Colonic mucosa (tissue), 4 donors: ENCODE data around the gene IDH3G. TPM values are rescaled to one million over a fixed set of nuclear protein-coding genes. Genes with fewer than 3 reads are reported as not detected.
A peak's percentile ranks its signal among the peaks of the same experiment; 100 is the strongest.

ENCODE experiments used
- DNase-seq: peaks from one replicate; pipeline ENCODE4 v3.0.0-alpha.2; 2020
- H3K27ac ChIP-seq: fragments of 200-600 bp; one replicate; pipeline ENCODE4 v1.8.0; 2021
- H3K27me3 ChIP-seq: fragments of 200-600 bp; one replicate; pipeline ENCODE4 v1.8.0; 2021
- H3K36me3 ChIP-seq: fragments of 200-600 bp; one replicate; pipeline ENCODE4 v1.8.0; 2021
- H3K4me1 ChIP-seq: fragments of 200-600 bp; one replicate; pipeline ENCODE4 v1.8.0; 2021; ENCODE audit warnings: mild to moderate bottlenecking
- H3K4me3 ChIP-seq: fragments of 200-600 bp; one replicate; pipeline ENCODE4 v1.8.0; 2021
- H3K9ac ChIP-seq, 2 donors: one replicate each; pipeline ENCODE4 v1.7.0; 2013; ENCODE audit warnings: control low read depth in 2 of 2, low read depth in 2 of 2, low read length in 2 of 2
- H3K9me3 ChIP-seq: fragments of 200-600 bp; one replicate; pipeline ENCODE4 v1.8.0; 2021
- CTCF ChIP-seq: fragments of 200-600 bp; IDR thresholded peaks from one replicate; pipeline ENCODE4 v1.8.0; 2022; ENCODE audit warnings: antibody characterized with exemption, mild to moderate bottlenecking
- intact Hi-C: fragments of 100-400 bp; cut with DNase I; formaldehyde crosslinking; loops from one replicate; pipeline ENCODE4 v1.14.1; 2022
- total RNA-seq, 2 donors: library from RNA; stranded (reverse); fragmentation: NEBNext Ultra II Directional in 1 of 2; extraction: Animal tissue kit (Norgen Biotek cat#: 25700) in 1 of 2; gene quantifications; one replicate each; pipeline ENCODE4 v1.2.1, GENCODE V29; 2021
- donor health status: healthy.
- donor health status: DM: no; HTN: no; CAD: no.
- donor health status: DM: no; HTN: no; CAD: no.

Gene IDH3G
- total RNA-seq, 2 donors from 2014 or later, result 80.6 to 92.6 TPM

GRCh38 chrX:153780678-153781427 lies 13.3 kb downstream of the IDH3G start, which contains the start of gene SRPK3:
TSS of gene SRPK3 (plus strand) at chrX:153781041. CDS start at chrX:153781087, 46 bp downstream.
- Histone ChIP-seq H3K4me1 (no peaks in the 10 kb centered on the region), H3K4me3 (no peak within 1 kb of the TSS), H3K9me3 (no peaks in the 10 kb centered on the region), H3K27me3 (peaks cover 6% of the 10 kb centered on the region), H3K9ac (peak within 1 kb of the TSS in 1 of 2 donors; percentile 12), H3K27ac (no peak within 1 kb of the TSS), H3K36me3 (no peaks in the 10 kb centered on the region)
- no peak for TF ChIP-seq CTCF
- no peak for DNase-seq
- intact Hi-C loops, result no loop called here

- H3K36me3 ChIP-seq, result no peaks in the 10 kb centered on the region
- H3K27me3 ChIP-seq, result peaks cover 6% of the 10 kb centered on the region
- H3K4me3 ChIP-seq, result no peak overlapping the region
- no peak overlapping the region for H3K27ac ChIP-seq
- no peaks in the 10 kb centered on the region for H3K4me1 ChIP-seq
- intact Hi-C loops, result no loop called here
- H3K9me3 ChIP-seq, result no peaks in the 10 kb centered on the region
- no peak for TF ChIP-seq CTCF
- no peak overlapping the region for H3K9ac ChIP-seq
- DNase-seq, result no peak
These were observed 14.1 kb downstream of the IDH3G start for GRCh38 chrX:153779891-153780677.

GRCh38 chrX:153778684-153779101 lies 15.5 kb downstream of the IDH3G start:
- Histone ChIP-seq H3K9me3 (no peaks in the 10 kb centered on the region), H3K27me3 (peaks cover 6% of the 10 kb centered on the region), H3K9ac (no peak overlapping the region), H3K27ac (no peak overlapping the region), H3K36me3 (no peaks in the 10 kb centered on the region), H3K4me3 (no peak overlapping the region), H3K4me1 (no peaks in the 10 kb centered on the region)
- no peak for DNase-seq
- TF ChIP-seq CTCF, result no peak
- intact Hi-C loops, result no loop called here

- Histone ChIP-seq H3K4me1 (no peaks in the 10 kb centered on the region), H3K9me3 (no peaks in the 10 kb centered on the region), H3K36me3 (no peaks in the 10 kb centered on the region), H3K27me3 (peaks cover 6% of the 10 kb centered on the region), H3K4me3 (no peak overlapping the region), H3K27ac (no peak overlapping the region), H3K9ac (no peak overlapping the region)
- no peak for DNase-seq
- TF ChIP-seq CTCF, result no peak
- intact Hi-C loops, result no loop called here
These were observed 16.0 kb downstream of the IDH3G start for GRCh38 chrX:153778181-153778580.

GRCh38 chrX:153777261-153778090 lies 16.7 kb downstream of the IDH3G start:
- no peak overlapping the region for H3K9ac ChIP-seq
- H3K4me3 ChIP-seq, result no peak overlapping the region
- intact Hi-C loops, result no loop called here
- no peaks in the 10 kb centered on the region for H3K36me3 ChIP-seq
- H3K4me1 ChIP-seq, result no peaks in the 10 kb centered on the region
- H3K9me3 ChIP-seq, result no peaks in the 10 kb centered on the region
- H3K27ac ChIP-seq, result no peak overlapping the region
- peaks cover 6% of the 10 kb centered on the region for H3K27me3 ChIP-seq
- no peak for TF ChIP-seq CTCF
- DNase-seq, result no peak
